Measurements from ENCODE around the gene HHAT.

GRCh38 chr1:210677533-210677932, 348.8 kb downstream of the HHAT start:
- TF ChIP-seq, protein P1, sequence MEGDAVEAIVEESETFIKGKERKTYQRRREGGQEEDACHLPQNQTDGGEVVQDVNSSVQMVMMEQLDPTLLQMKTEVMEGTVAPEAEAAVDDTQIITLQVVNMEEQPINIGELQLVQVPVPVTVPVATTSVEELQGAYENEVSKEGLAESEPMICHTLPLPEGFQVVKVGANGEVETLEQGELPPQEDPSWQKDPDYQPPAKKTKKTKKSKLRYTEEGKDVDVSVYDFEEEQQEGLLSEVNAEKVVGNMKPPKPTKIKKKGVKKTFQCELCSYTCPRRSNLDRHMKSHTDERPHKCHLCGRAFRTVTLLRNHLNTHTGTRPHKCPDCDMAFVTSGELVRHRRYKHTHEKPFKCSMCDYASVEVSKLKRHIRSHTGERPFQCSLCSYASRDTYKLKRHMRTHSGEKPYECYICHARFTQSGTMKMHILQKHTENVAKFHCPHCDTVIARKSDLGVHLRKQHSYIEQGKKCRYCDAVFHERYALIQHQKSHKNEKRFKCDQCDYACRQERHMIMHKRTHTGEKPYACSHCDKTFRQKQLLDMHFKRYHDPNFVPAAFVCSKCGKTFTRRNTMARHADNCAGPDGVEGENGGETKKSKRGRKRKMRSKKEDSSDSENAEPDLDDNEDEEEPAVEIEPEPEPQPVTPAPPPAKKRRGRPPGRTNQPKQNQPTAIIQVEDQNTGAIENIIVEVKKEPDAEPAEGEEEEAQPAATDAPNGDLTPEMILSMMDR (IDR thresholded peaks at IDR 0.05), result no peak
- TF ChIP-seq POLR2A (IDR thresholded peaks at IDR 0.05), result no peak

Data from esophagus squamous epithelium (tissue), 4 donors.